Measurements from ENCODE around the gene ZMYND8. TPM values are rescaled to one million over a fixed set of nuclear protein-coding genes. Genes with fewer than 3 reads are reported as not detected.

ZMYND8 gene
- total and polyA plus RNA-seq, 11 donors: 11.3 to 46.4 (median 28.7) TPM

- no peak for DNase-seq
- H3K27ac ChIP-seq: no peak overlapping the region
- no peak for ATAC-seq
- intact Hi-C loops (cut with DNase I): no loop called here
- H3K4me1 ChIP-seq: peaks cover 0 to 8% (median 0%) of the 10 kb centered on the region in 12 donors
- no peaks in the 10 kb centered on the region for H3K9me3 ChIP-seq
- H3K4me3 ChIP-seq: no peak overlapping the region
- H3K36me3 ChIP-seq: no peaks in the 10 kb centered on the region
- 89 to 93% (median 91%) methylated on average over 13 to 16 of the region's 16 CpGs for WGBS, 4 donors
- no peak for TF ChIP-seq POLR2A (IDR thresholded peaks at IDR 0.05)
- TF ChIP-seq, protein P1, sequence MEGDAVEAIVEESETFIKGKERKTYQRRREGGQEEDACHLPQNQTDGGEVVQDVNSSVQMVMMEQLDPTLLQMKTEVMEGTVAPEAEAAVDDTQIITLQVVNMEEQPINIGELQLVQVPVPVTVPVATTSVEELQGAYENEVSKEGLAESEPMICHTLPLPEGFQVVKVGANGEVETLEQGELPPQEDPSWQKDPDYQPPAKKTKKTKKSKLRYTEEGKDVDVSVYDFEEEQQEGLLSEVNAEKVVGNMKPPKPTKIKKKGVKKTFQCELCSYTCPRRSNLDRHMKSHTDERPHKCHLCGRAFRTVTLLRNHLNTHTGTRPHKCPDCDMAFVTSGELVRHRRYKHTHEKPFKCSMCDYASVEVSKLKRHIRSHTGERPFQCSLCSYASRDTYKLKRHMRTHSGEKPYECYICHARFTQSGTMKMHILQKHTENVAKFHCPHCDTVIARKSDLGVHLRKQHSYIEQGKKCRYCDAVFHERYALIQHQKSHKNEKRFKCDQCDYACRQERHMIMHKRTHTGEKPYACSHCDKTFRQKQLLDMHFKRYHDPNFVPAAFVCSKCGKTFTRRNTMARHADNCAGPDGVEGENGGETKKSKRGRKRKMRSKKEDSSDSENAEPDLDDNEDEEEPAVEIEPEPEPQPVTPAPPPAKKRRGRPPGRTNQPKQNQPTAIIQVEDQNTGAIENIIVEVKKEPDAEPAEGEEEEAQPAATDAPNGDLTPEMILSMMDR (IDR thresholded peaks at IDR 0.05): no peak
- peaks cover 0 to 23% (median 0%) of the 10 kb centered on the region in 9 donors for H3K27me3 ChIP-seq
These were observed 183.9 kb downstream of the ZMYND8 start for GRCh38 chr20:47172579-47172978.

DNA sequence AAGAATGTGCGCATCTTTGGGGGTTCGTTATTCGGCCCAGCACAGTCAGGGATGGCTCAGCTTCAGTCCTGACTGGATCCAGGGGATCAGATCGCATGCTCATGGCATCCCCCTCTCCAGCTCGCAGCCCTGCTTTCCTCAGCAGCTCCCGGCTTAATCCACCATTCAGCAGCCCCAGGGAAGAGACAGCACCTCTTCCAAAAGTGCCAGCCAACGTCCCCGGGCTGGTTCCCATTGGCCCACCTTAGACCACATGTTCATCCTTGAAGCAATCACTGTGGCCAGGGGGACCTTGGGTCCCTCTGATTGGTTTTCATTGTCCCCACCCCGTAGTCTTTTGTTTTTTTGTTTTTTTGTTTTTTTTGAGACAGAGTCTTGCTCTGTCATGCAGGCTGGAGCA lies 188.7 kb downstream of the ZMYND8 start:
- no peaks in the 10 kb centered on the region for H3K4me1 ChIP-seq
- H3K27me3 ChIP-seq: peaks cover 0 to 15% (median 0%) of the 10 kb centered on the region in 9 donors
- no peaks in the 10 kb centered on the region for H3K36me3 ChIP-seq
- TF ChIP-seq POLR2A (IDR thresholded peaks at IDR 0.05): no peak
- TF ChIP-seq, protein P1 (IDR thresholded peaks at IDR 0.05): no peak
- 85 to 91% (median 87%) methylated on average over 9 of the region's 9 CpGs for WGBS, 4 donors
- H3K27ac ChIP-seq: no peak overlapping the region
- no peaks in the 10 kb centered on the region for H3K9me3 ChIP-seq
- intact Hi-C loops (cut with DNase I): no loop called here
- no peak for ATAC-seq
- no peak for DNase-seq
- H3K4me3 ChIP-seq: no peak overlapping the region

- TF ChIP-seq POLR2A (IDR thresholded peaks at IDR 0.05): no peak
- TF ChIP-seq, protein P1 (IDR thresholded peaks at IDR 0.05): no peak
- DNase-seq: no peak
- H3K9me3 ChIP-seq: no peaks in the 10 kb centered on the region
- peaks cover 0 to 8% (median 0%) of the 10 kb centered on the region in 9 donors for H3K27me3 ChIP-seq
- no peak overlapping the region for H3K27ac ChIP-seq
- 50 to 90% (median 82%) methylated on average over 2 to 4 of the region's 4 CpGs for WGBS, 4 donors
- intact Hi-C loops (cut with DNase I): no loop called here
- no peaks in the 10 kb centered on the region for H3K4me1 ChIP-seq
- no peaks in the 10 kb centered on the region for H3K36me3 ChIP-seq
- no peak for ATAC-seq
- H3K4me3 ChIP-seq: no peak overlapping the region
These were observed 191.1 kb downstream of the ZMYND8 start for GRCh38 chr20:47165376-47165865.

GRCh38 chr20:47164140-47164539 lies 192.4 kb downstream of the ZMYND8 start:
- DNase-seq (no peak), ATAC-seq (no peak)
- Histone ChIP-seq H3K9me3 (no peaks in the 10 kb centered on the region), H3K27ac (no peak overlapping the region), H3K27me3 (peaks cover 0 to 6% (median 0%) of the 10 kb centered on the region in 9 donors), H3K36me3 (no peaks in the 10 kb centered on the region), H3K4me1 (no peaks in the 10 kb centered on the region), H3K4me3 (no peak overlapping the region)
- TF ChIP-seq, protein P1 (IDR thresholded peaks at IDR 0.05): no peak
- no peak for TF ChIP-seq POLR2A (IDR thresholded peaks at IDR 0.05)
- intact Hi-C loops (cut with DNase I): no loop called here
- 81 to 88% (median 85%) methylated on average over 13 of the region's 13 CpGs for WGBS, 4 donors

All from heart left ventricle (tissue), 16 donors.